GM18502 (cell line): ENCODE results near the gene CGB5.
"Not testable (repeated sequence)": the region's sequence is repeated elsewhere in the genome, so short reads cannot be mapped to it uniquely, and the experiment has no call there.

ENCODE experiments used
- ATAC-seq: cut with Tn5 transposase; IDR thresholded peaks from one replicate; pipeline ENCODE4 v1.9.1; 2021; ENCODE audit warnings: mild to moderate bottlenecking; ENCODE audit not compliant: unreplicated experiment, poor library complexity

Gene CGB5

GRCh38 chr19:49020931-49021895 lies 22.4 kb upstream of the CGB5 start:
- no peak for ATAC-seq

- no peak for ATAC-seq
These were observed 21.5 kb upstream of the CGB5 start for GRCh38 chr19:49022116-49022515.

- ATAC-seq, result not testable (repeated sequence)
These were observed 19.4 kb upstream of the CGB5 start, which contains the start of gene CGB3 for GRCh38 chr19:49024233-49024632. Gene CGB3, minus strand, starts transcription at chr19:49024333. Its CDS starts 362 bp downstream, at chr19:49023971.

- ATAC-seq, result not testable (repeated sequence)
These were observed 18.6 kb upstream of the CGB5 start for GRCh38 chr19:49025088-49025487.

GRCh38 chr19:49025599-49025998 lies 18.0 kb upstream of the CGB5 start:
- not testable (repeated sequence) for ATAC-seq

GRCh38 chr19:49028686-49029085 lies 15.0 kb upstream of the CGB5 start:
- ATAC-seq, result not testable (repeated sequence)

GRCh38 chr19:49029749-49030148 lies 13.9 kb upstream of the CGB5 start:
- not testable (repeated sequence) for ATAC-seq

GRCh38 chr19:49030323-49030722 lies 13.3 kb upstream of the CGB5 start:
- ATAC-seq, result not testable (repeated sequence)

- ATAC-seq, result not testable (repeated sequence)
These were observed 11.9 kb upstream of the CGB5 start, which contains the start of gene CGB2 for GRCh38 chr19:49031642-49032301. Gene CGB2, plus strand, starts transcription at chr19:49031890. Its CDS starts 206 bp downstream, at chr19:49032096.

- not testable (repeated sequence) for ATAC-seq
These were observed 6.8 kb upstream of the CGB5 start, which contains the start of gene CGB1 for GRCh38 chr19:49036815-49037214. Gene CGB1, minus strand, starts transcription at chr19:49036895. Its CDS starts 184 bp downstream, at chr19:49036711.

- not testable (repeated sequence) for ATAC-seq
These were observed 5.5 kb upstream of the CGB5 start for GRCh38 chr19:49038111-49038510.

GRCh38 chr19:49038557-49039276 lies 4.9 kb upstream of the CGB5 start:
- ATAC-seq, result not testable (repeated sequence)

- not testable (repeated sequence) for ATAC-seq
These were observed 3.9 kb upstream of the CGB5 start for GRCh38 chr19:49039736-49040135.

GRCh38 chr19:49042177-49042576 lies 1.5 kb upstream of the CGB5 start:
- no peak for ATAC-seq

- ATAC-seq, result not testable (repeated sequence)
These were observed 982 bp upstream of the CGB5 start for GRCh38 chr19:49042666-49043065.

- not testable (repeated sequence) for ATAC-seq
These were observed 5.4 kb downstream of the CGB5 start, which contains the start of gene CGB8 for GRCh38 chr19:49049011-49049410. Gene CGB8, minus strand, starts transcription at chr19:49049111. Its CDS starts 372 bp downstream, at chr19:49048739.

GRCh38 chr19:49049834-49050233 lies 6.2 kb downstream of the CGB5 start:
- ATAC-seq, result not testable (repeated sequence)

- ATAC-seq, result not testable (repeated sequence)
These were observed 6.9 kb downstream of the CGB5 start for GRCh38 chr19:49050376-49051033.

- no peak for ATAC-seq
These were observed 12.7 kb downstream of the CGB5 start for GRCh38 chr19:49056101-49056901.
